B cell (primary cell): ENCODE results near the gene EEF1AKMT4. TPM values are rescaled to one million over a fixed set of nuclear protein-coding genes. Genes with fewer than 3 reads are reported as not detected.

Source experiments
- ATAC-seq: fragments of 200-7000 bp; cut with Tn5 transposase; one replicate; pipeline ENCODE4 v1.10.0; 2021; ENCODE audit warnings: low read depth, mild to moderate bottlenecking, moderate number of reproducible peaks, moderate library complexity
- CTCF ChIA-PET: fragments of 350-600 bp; sonication (Branson Sonifier 250); formaldehyde crosslinking; loops from one replicate; lab custom pipeline; 2021; ENCODE audit warnings: antibody characterized with exemption, inconsistent platforms; lab: Charles Lee
- POLR2A ChIA-PET: fragments of 350-600 bp; sonication (Branson Sonifier 250); formaldehyde crosslinking; loops from one replicate; lab custom pipeline; 2021; ENCODE audit warnings: antibody characterized with exemption; lab: Charles Lee
- DNase-seq: peaks from one replicate; pipeline ENCODE4 v3.0.0; 2013
- H2AFZ ChIP-seq: 2 replicates; pipeline ENCODE4 v1.6.1; 2012; ENCODE audit warnings: mild to moderate bottlenecking, low read depth, low read length; ENCODE audit not compliant: insufficient read depth, poor library complexity, severe bottlenecking
- H3K27ac ChIP-seq, 2 donors: 1 replicate in 1 of 2; 2 replicates in 1 of 2; pipeline ENCODE4 v1.5.1; 2012 to 2013; ENCODE audit warnings: low read length in 2 of 2, mild to moderate bottlenecking in 2 of 2, moderate library complexity in 1 of 2
- H3K27me3 ChIP-seq, 4 experiments: fragments of 200-600 bp in 1 of 4; sonication (generic) in 1 of 4; replicated peaks in 1 of 4; 1 replicate in 2 of 4; 2 replicates in 2 of 4; pipeline versions ENCODE4 v1.6.1 to v1.7.0; 2013 to 2016; ENCODE audit warnings: low read length in 3 of 4, mild to moderate bottlenecking in 2 of 4, mixed read lengths in 1 of 4, moderate library complexity in 1 of 4; ENCODE audit not compliant: insufficient read depth in 4 of 4, control insufficient read depth in 3 of 4; ENCODE audit errors: control extremely low read depth in 1 of 4
- H3K36me3 ChIP-seq, 2 experiments: replicated peaks in 1 of 2; 1 replicate in 1 of 2; 2 replicates in 1 of 2; pipeline versions ENCODE4 v1.6.1 to v1.7.1; 2013; ENCODE audit warnings: low read length in 1 of 2; ENCODE audit not compliant: insufficient read depth in 2 of 2, control insufficient read depth in 1 of 2; ENCODE audit errors: control extremely low read depth in 1 of 2, extremely low read depth in 1 of 2
- H3K4me1 ChIP-seq, 2 donors: fragments of 200-600 bp in 1 of 2; sonication (generic) in 1 of 2; 1 replicate in 1 of 2; 2 replicates in 1 of 2; pipeline versions ENCODE4 v1.5.1 to v1.6.1; 2013 to 2017; ENCODE audit warnings: low read length in 2 of 2; ENCODE audit not compliant: control insufficient read depth in 2 of 2, insufficient read depth in 2 of 2
- H3K4me2 ChIP-seq: replicated peaks from 2 replicates; pipeline ENCODE3; 2012; ENCODE audit warnings: mild to moderate bottlenecking, low read depth, low read length; ENCODE audit not compliant: poor library complexity, severe bottlenecking
- H3K4me3 ChIP-seq, 5 experiments: fragments of 200-600 bp in 1 of 5; sonication (generic) in 1 of 5; 1 replicate in 3 of 5; 2 replicates in 2 of 5; pipeline versions ENCODE4 v1.5.1 to v1.7.0; 2011 to 2016; ENCODE audit warnings: low read length in 4 of 5, mild to moderate bottlenecking in 4 of 5, low read depth in 2 of 5, control low read depth in 1 of 5, moderate library complexity in 1 of 5; ENCODE audit not compliant: insufficient read depth in 1 of 5; ENCODE audit errors: control extremely low read depth in 1 of 5, extremely low read depth in 1 of 5
- H3K79me2 ChIP-seq: fragments of 200-600 bp; sonication (generic); one replicate; pipeline ENCODE4 v1.6.0; 2016; ENCODE audit warnings: low read length; ENCODE audit not compliant: control insufficient read depth, insufficient read depth
- H3K9ac ChIP-seq: fragments of 200-600 bp; sonication (generic); 2 replicates; pipeline ENCODE4 v1.6.1; 2017; ENCODE audit warnings: mild to moderate bottlenecking, low read length, moderate library complexity
- H3K9me3 ChIP-seq, 3 donors: one replicate each; pipeline versions ENCODE4 v1.6.1 to v1.7.1; 2013; ENCODE audit warnings: low read length in 2 of 3; ENCODE audit not compliant: control insufficient read depth in 2 of 3, insufficient read depth in 1 of 3; ENCODE audit errors: control extremely low read depth in 1 of 3
- H4K20me1 ChIP-seq: 2 replicates; pipeline ENCODE4 v1.6.0; 2012; ENCODE audit warnings: mild to moderate bottlenecking, low read length; ENCODE audit not compliant: insufficient read depth, control insufficient read depth, poor library complexity, severe bottlenecking
- H3K27ac Mint-ChIP-seq: one replicate; pipeline ENCODE4 v1.8.0; 2021; ENCODE audit warnings: mixed read lengths
- H3K27me3 Mint-ChIP-seq: one replicate; pipeline ENCODE4 v1.8.0; 2021; ENCODE audit warnings: mixed read lengths
- H3K4me1 Mint-ChIP-seq: one replicate; pipeline ENCODE4 v1.8.0; 2021; ENCODE audit warnings: mixed read lengths
- H3K4me3 Mint-ChIP-seq: one replicate; pipeline ENCODE4 v1.8.0; 2021; ENCODE audit warnings: mixed read lengths
- H3K9me3 Mint-ChIP-seq: one replicate; pipeline ENCODE4 v1.8.0; 2022; ENCODE audit warnings: mixed read lengths; ENCODE audit not compliant: insufficient read depth
- EZH2 ChIP-seq: IDR thresholded peaks from 2 replicates; pipeline ENCODE4 v1.6.1; 2012; ENCODE audit warnings: borderline replicate concordance, low read depth, mild to moderate bottlenecking, moderate library complexity, low read length; ENCODE audit not compliant: insufficient read depth, poor library complexity, severe bottlenecking
- WGBS: methylation state at CpG from one replicate; pipeline ENCODE4 v1.1.5; 2013; ENCODE audit warnings: missing lambda C conversion rate; ENCODE audit not compliant: insufficient coverage; 5-methylcytosine and 5-hydroxymethylcytosine counted together
- intact Hi-C: fragments of 100-400 bp; cut with micrococcal nuclease; formaldehyde crosslinking; loops from one replicate; pipeline ENCODE4 v1.10.0; 2022
- polyA plus RNA-seq: library from polyadenylated mRNA; depleted of rRNA; stranded (reverse); fragments of >200 nt; gene quantifications from 2 replicates; pipeline ENCODE4 v1.2.3, GENCODE V29; 2012
- total RNA-seq, 2 donors: library from RNA; stranded (reverse); fragments of 120-200 nt in 1 of 2; gene quantifications; 1 replicate in 1 of 2; 2 replicates in 1 of 2; pipeline versions ENCODE4 v1.2.3 to v1.2.4, GENCODE V29; 2013 to 2022
- TF ChIP-seq, protein P1 (sequence below): fragments of 200-600 bp; IDR thresholded peaks from one replicate; pipeline ENCODE4 v1.8.0; 2022; ENCODE audit warnings: antibody characterized with exemption, mild to moderate bottlenecking

EEF1AKMT4 gene
- total and polyA plus RNA-seq, 2 donors (not counting 1 experiment from before 2014, with no cell fraction given) = 1.5 to 2.5 TPM

GRCh38 chr3:184236636-184237035 is 12.8 kb upstream of the EEF1AKMT4 start:
- no peak for ATAC-seq
- Histone ChIP-seq H3K4me1 (no peaks in the 10 kb centered on the region), H3K27ac (no peak overlapping the region), H4K20me1 (no peaks in the 10 kb centered on the region), H3K4me3 (no peak overlapping the region), H3K9me3 (no peaks in the 10 kb centered on the region), H3K36me3 (no peaks in the 10 kb centered on the region), H2AFZ (no peak overlapping the region), H3K79me2 (no peaks in the 10 kb centered on the region), H3K4me2 (no peak overlapping the region), H3K27me3 (peaks cover 0 to 31% (median 15%) of the 10 kb centered on the region in 4 experiments), H3K9ac (no peak overlapping the region)
- Mint-ChIP-seq H3K4me1 (peaks cover 2% of the 10 kb centered on the region), H3K9me3 (no peaks in the 10 kb centered on the region), H3K27me3 (peaks cover 19% of the 10 kb centered on the region), H3K4me3 (no peak overlapping the region), H3K27ac (no peak overlapping the region)
- 87% methylated on average over 2 of the region's 3 CpGs for WGBS
- TF ChIP-seq EZH2 = no peak
- TF ChIP-seq, protein P1, sequence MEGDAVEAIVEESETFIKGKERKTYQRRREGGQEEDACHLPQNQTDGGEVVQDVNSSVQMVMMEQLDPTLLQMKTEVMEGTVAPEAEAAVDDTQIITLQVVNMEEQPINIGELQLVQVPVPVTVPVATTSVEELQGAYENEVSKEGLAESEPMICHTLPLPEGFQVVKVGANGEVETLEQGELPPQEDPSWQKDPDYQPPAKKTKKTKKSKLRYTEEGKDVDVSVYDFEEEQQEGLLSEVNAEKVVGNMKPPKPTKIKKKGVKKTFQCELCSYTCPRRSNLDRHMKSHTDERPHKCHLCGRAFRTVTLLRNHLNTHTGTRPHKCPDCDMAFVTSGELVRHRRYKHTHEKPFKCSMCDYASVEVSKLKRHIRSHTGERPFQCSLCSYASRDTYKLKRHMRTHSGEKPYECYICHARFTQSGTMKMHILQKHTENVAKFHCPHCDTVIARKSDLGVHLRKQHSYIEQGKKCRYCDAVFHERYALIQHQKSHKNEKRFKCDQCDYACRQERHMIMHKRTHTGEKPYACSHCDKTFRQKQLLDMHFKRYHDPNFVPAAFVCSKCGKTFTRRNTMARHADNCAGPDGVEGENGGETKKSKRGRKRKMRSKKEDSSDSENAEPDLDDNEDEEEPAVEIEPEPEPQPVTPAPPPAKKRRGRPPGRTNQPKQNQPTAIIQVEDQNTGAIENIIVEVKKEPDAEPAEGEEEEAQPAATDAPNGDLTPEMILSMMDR = no peak
- no peak for DNase-seq
- intact Hi-C loops = no loop called here
- ChIA-PET CTCF (interaction anchor here (1.7 to 2.9 kb wide), 2 partner anchors 9 to 13 kb away, joined by 7 to 9 read pairs; partner anchors contain the start of gene EEF1AKMT4), POLR2A (no interaction called here)

- no peaks in the 10 kb centered on the region for H3K9me3 ChIP-seq
- no peak for TF ChIP-seq EZH2
- TF ChIP-seq, protein P1 = no peak
- H3K9me3 Mint-ChIP-seq = no peaks in the 10 kb centered on the region
- DNase-seq (no peak), ATAC-seq (no peak)
- WGBS = 72% methylated on average over 3 of the region's 7 CpGs
- no peak overlapping the region for H2AFZ ChIP-seq
- ChIA-PET CTCF (interaction anchor here (1.7 to 3.9 kb wide), 3 partner anchors 9 to 13 kb away, joined by 7 to 22 read pairs (median 9); partner anchors contain the start of gene EEF1AKMT4), POLR2A (no interaction called here)
- H3K27me3 ChIP-seq = peaks cover 0 to 25% (median 10%) of the 10 kb centered on the region in 4 experiments
- no peak overlapping the region for H3K4me3 Mint-ChIP-seq
- intact Hi-C loops = no loop called here
- H3K4me1 ChIP-seq = no peaks in the 10 kb centered on the region
- H3K9ac ChIP-seq = no peak overlapping the region
- H3K4me3 ChIP-seq = no peak overlapping the region
- no peak overlapping the region for H3K27ac ChIP-seq
- H4K20me1 ChIP-seq = no peaks in the 10 kb centered on the region
- no peak overlapping the region for H3K4me2 ChIP-seq
- peaks cover 13% of the 10 kb centered on the region for H3K27me3 Mint-ChIP-seq
- H3K4me1 Mint-ChIP-seq = no peaks in the 10 kb centered on the region
- H3K27ac Mint-ChIP-seq = no peak overlapping the region
- H3K79me2 ChIP-seq = no peaks in the 10 kb centered on the region
- peaks cover 0 to 3% of the 10 kb centered on the region in 2 experiments for H3K36me3 ChIP-seq
Measured at GRCh38 chr3:184237211-184237610, 12.3 kb upstream of the EEF1AKMT4 start.
